Upper lobe of left lung (tissue), 6 donors: Measurements from ENCODE around the gene DNAAF9. TPM values are rescaled to one million over a fixed set of nuclear protein-coding genes. Genes with fewer than 3 reads are reported as not detected.

Experiments used
- ATAC-seq, 2 donors: fragments of 200-7000 bp; cut with Tn5 transposase; one replicate each; pipeline ENCODE4 v1.9.1; 2022; ENCODE audit warnings: mild to moderate bottlenecking in 2 of 2, moderate library complexity in 2 of 2; ENCODE audit not compliant: low FRiP score in 2 of 2
- DNase-seq, 2 donors: peaks; one replicate each; pipeline ENCODE4 v3.0.0-alpha.2; 2019 to 2020
- H3K27ac ChIP-seq, 4 donors: fragments of 200-600 bp; sonication (generic); one replicate each; pipeline ENCODE4 v1.5.1; 2016 to 2019
- H3K27me3 ChIP-seq, 4 donors: fragments of 200-600 bp; sonication (generic); one replicate each; pipeline ENCODE4 v1.5.1; 2017 to 2019
- H3K36me3 ChIP-seq, 4 donors: fragments of 200-600 bp; sonication (generic); one replicate each; pipeline ENCODE4 v1.5.1; 2016 to 2019
- H3K4me1 ChIP-seq, 4 donors: fragments of 200-600 bp; sonication (generic); one replicate each; pipeline ENCODE4 v1.5.1; 2018 to 2019
- H3K4me3 ChIP-seq, 4 donors: fragments of 200-600 bp; sonication (generic); one replicate each; pipeline ENCODE4 v1.5.1; 2017 to 2019; ENCODE audit warnings: mild to moderate bottlenecking in 2 of 4, moderate library complexity in 1 of 4
- H3K9me3 ChIP-seq, 4 donors: fragments of 200-600 bp; sonication (generic); one replicate each; pipeline ENCODE4 v1.5.1; 2018 to 2019
- EP300 ChIP-seq, 4 donors: sonication (generic); formaldehyde crosslinking; IDR thresholded peaks; one replicate each; pipeline ENCODE4 v1.5.1; 2017; ENCODE audit warnings: antibody characterized with exemption in 4 of 4, control low read depth in 2 of 4
- POLR2A ChIP-seq, 4 donors: fragments of 450-650 bp; IDR thresholded peaks; one replicate each; pipeline ENCODE4 v1.5.1; 2016 to 2017; ENCODE audit warnings: antibody characterized with exemption in 4 of 4, mild to moderate bottlenecking in 2 of 4
- POLR2AphosphoS5 ChIP-seq, 2 donors: sonication (generic); formaldehyde crosslinking; IDR thresholded peaks; one replicate each; pipeline ENCODE4 v1.5.1; 2017; ENCODE audit warnings: antibody characterized with exemption in 2 of 2
- WGBS, 2 donors: methylation state at CpG; one replicate each; pipeline ENCODE4 v1.1.5; 2017 to 2018; 5-methylcytosine and 5-hydroxymethylcytosine counted together
- total RNA-seq, 6 donors: library from RNA; depleted of rRNA in 4 of 6; stranded (reverse); fragments of >200 nt in 4 of 6; gene quantifications; one replicate each; pipeline versions ENCODE4 v1.1.0 to v1.2.1, GENCODE V29; 2016 to 2021
- TF ChIP-seq, protein P1 (sequence below), 6 experiments: fragments of 450-650 bp in 4 of 6; fragments of 200-600 bp in 2 of 6; sonication (generic) in 2 of 6; IDR thresholded peaks; one replicate each; pipeline ENCODE4 v1.5.1; 2016 to 2019; ENCODE audit warnings: antibody characterized with exemption in 6 of 6
- donor health status: DM: no; HTN: no; CAD: no; lungs with moderate emphysema.
- donor health status: DM: no; HTN: yes; CAD: no; lungs with severe emphysema.

Gene DNAAF9
- total RNA-seq, 6 donors from 2014 or later, result 17.6 to 45.1 (median 23.7) TPM

DNA sequence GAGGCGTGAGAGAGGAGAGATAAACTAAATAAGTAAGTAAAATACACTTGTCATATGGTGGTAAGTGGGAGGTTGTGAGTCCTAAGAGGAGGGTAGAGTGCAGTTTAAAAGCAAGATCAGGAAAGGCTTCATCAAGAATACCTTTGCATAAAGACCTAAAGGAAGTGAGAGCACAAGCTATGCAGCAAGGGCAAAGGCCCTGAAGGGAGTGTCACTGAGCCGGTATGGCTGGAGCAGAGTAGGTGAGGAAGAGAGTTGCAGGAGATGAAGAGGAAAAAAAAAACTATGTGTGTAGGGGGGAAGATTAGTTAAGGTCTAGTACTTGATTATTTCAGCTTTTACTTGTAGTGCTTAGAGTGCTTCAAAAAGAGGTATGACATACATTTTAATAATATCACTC, 11.0 kb downstream of the DNAAF9 start:
- H3K27ac ChIP-seq, result no peak overlapping the region
- 94 to 96% methylated on average over 2 of the region's 2 CpGs for WGBS, 2 donors
- no peaks in the 10 kb centered on the region for H3K27me3 ChIP-seq
- no peaks in the 10 kb centered on the region for H3K9me3 ChIP-seq
- H3K4me3 ChIP-seq, result no peak overlapping the region
- no peak for TF ChIP-seq EP300 (IDR thresholded peaks at IDR 0.05)
- TF ChIP-seq, protein P1, sequence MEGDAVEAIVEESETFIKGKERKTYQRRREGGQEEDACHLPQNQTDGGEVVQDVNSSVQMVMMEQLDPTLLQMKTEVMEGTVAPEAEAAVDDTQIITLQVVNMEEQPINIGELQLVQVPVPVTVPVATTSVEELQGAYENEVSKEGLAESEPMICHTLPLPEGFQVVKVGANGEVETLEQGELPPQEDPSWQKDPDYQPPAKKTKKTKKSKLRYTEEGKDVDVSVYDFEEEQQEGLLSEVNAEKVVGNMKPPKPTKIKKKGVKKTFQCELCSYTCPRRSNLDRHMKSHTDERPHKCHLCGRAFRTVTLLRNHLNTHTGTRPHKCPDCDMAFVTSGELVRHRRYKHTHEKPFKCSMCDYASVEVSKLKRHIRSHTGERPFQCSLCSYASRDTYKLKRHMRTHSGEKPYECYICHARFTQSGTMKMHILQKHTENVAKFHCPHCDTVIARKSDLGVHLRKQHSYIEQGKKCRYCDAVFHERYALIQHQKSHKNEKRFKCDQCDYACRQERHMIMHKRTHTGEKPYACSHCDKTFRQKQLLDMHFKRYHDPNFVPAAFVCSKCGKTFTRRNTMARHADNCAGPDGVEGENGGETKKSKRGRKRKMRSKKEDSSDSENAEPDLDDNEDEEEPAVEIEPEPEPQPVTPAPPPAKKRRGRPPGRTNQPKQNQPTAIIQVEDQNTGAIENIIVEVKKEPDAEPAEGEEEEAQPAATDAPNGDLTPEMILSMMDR (IDR thresholded peaks at IDR 0.05), result no peak
- no peak for TF ChIP-seq POLR2AphosphoS5 (IDR thresholded peaks at IDR 0.05)
- ATAC-seq (no peak), DNase-seq (no peak)
- H3K36me3 ChIP-seq, result no peaks in the 10 kb centered on the region
- H3K4me1 ChIP-seq, result peaks cover 0 to 33% (median 5%) of the 10 kb centered on the region in 4 donors

DNA sequence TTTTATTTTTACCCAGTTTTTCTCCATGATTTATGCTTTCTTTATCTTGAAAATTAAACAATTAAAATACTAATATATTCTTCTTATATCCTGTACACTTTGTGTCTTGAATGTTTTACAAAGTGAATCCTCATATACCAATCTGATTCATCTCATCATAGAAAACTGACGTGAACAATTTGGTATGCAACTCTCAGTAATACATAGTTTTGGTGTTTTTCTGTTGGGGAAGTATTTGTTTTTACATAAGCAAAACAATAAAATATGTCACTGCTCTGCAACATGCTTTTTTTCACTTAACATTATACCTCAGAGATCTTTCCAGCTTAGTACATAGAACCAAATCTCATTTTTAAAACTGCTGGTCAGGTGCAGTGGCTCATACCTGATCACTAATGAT, 14.7 kb downstream of the DNAAF9 start:
- peaks cover 0 to 5% (median 2%) of the 10 kb centered on the region in 4 donors for H3K4me1 ChIP-seq
- whole genome bisulfite sequencing, 2 donors, result 91 to 93% methylated on average over 1 of the region's 1 CpG
- no peaks in the 10 kb centered on the region for H3K27me3 ChIP-seq
- H3K4me3 ChIP-seq, result no peak overlapping the region
- no peak overlapping the region for H3K27ac ChIP-seq
- no peaks in the 10 kb centered on the region for H3K36me3 ChIP-seq
- ATAC-seq (no peak), DNase-seq (no peak)
- TF ChIP-seq EP300 (IDR thresholded peaks at IDR 0.05) (no peak), POLR2A (IDR thresholded peaks at IDR 0.05) (no peak), POLR2AphosphoS5 (IDR thresholded peaks at IDR 0.05) (no peak)
- TF ChIP-seq, protein P1 (IDR thresholded peaks at IDR 0.05), result no peak
- H3K9me3 ChIP-seq, result no peaks in the 10 kb centered on the region

DNA sequence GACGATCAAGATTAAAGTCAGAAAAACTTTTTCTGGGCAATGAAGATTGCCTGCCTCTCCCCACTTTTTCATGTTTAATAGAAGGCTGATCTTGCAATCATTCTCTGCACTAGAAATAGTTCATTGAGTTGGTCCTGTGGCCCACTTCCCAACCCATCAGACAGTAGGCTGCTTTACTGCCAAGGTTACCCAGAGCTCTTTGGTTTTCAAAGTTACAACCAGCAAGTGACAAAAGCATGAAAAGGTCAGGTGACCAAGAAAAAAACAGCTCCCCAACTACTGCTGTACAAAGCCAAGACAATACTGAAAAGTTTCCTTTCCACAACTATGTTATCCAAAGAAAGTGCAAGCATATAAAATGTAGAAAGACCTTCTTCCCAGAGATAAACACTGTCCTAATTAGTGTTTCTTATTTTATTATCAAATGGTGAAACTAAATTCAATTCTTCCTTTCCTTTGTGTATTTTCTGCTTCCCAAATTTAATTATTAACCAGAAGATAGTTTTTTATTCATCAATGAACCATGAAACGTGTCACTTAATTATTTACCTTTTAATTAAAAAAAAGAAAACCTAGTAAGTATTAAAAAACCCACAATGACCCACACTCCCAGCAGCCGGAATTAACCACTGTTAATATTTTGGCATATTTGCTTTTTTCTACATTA, 16.6 kb downstream of the DNAAF9 start:
- ATAC-seq (no peak), DNase-seq (no peak)
- Histone ChIP-seq H3K9me3 (peaks cover 0 to 4% (median 0%) of the 10 kb centered on the region in 4 donors), H3K27me3 (no peaks in the 10 kb centered on the region), H3K4me1 (peaks cover 0 to 5% (median 2%) of the 10 kb centered on the region in 4 donors), H3K27ac (no peak overlapping the region), H3K36me3 (no peaks in the 10 kb centered on the region), H3K4me3 (no peak overlapping the region)
- TF ChIP-seq POLR2AphosphoS5 (IDR thresholded peaks at IDR 0.05), result no peak
- TF ChIP-seq, protein P1 (IDR thresholded peaks at IDR 0.05), result no peak
- TF ChIP-seq EP300 (IDR thresholded peaks at IDR 0.05), result no peak
- TF ChIP-seq POLR2A (IDR thresholded peaks at IDR 0.05), result no peak
- 72 to 77% methylated on average over 3 of the region's 3 CpGs for WGBS, 2 donors

DNA sequence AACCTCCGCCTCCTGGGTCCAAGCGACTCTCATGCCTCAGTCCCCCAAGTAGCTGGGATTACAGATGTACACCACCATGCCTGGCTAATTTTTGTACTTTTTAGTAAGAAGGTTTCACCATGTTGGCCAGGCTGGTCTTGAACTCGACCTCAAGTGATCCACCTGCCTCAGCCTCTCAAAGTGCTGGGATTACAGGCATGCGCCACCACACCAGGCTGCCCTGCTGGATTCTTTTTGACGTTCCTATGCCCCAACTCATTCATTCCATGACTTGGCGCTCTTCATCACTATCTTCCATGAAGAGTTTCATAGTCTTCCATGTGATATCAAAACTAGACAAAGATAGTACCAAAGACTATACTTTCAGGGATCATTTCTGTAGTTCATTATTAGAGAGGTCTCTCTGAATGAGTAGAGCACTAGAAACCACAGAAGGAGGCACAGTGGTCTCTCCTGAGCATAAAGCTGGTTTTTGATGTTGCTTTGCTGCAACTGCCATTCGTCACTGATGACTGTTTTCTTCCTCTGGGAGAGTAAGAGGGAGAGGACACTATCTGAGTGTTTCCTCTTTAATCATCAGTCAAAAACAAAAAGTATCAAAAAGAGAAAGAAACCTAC, 23.5 kb downstream of the DNAAF9 start:
- DNase-seq, result no peak
- 87 to 92% methylated on average over 7 of the region's 7 CpGs for whole genome bisulfite sequencing, 2 donors

More for the DNA sequence above, 23.5 kb downstream of the DNAAF9 start:
- H3K4me3 ChIP-seq, result no peak overlapping the region
- TF ChIP-seq, protein P1 (IDR thresholded peaks at IDR 0.05), result no peak
- no peak for TF ChIP-seq POLR2AphosphoS5 (IDR thresholded peaks at IDR 0.05)
- no peak for TF ChIP-seq POLR2A (IDR thresholded peaks at IDR 0.05)
- no peak for TF ChIP-seq EP300 (IDR thresholded peaks at IDR 0.05)
- H3K27me3 ChIP-seq, result no peaks in the 10 kb centered on the region
- H3K9me3 ChIP-seq, result peaks cover 0 to 7% (median 0%) of the 10 kb centered on the region in 4 donors
- ATAC-seq, result no peak
- no peaks in the 10 kb centered on the region for H3K4me1 ChIP-seq
- H3K27ac ChIP-seq, result no peak overlapping the region
- H3K36me3 ChIP-seq, result peaks cover 0 to 26% (median 9%) of the 10 kb centered on the region in 4 donors
